DOHH2 (cell line): ENCODE measurements around the gene TMEM132D.

Experiments
- EZH2phosphoT487 ChIP-seq: fragments of 200-600 bp; sonication (generic); IDR thresholded peaks from 2 replicates; pipeline ENCODE4 v1.6.1; 2017; ENCODE audit warnings: borderline replicate concordance, mild to moderate bottlenecking, antibody characterized with exemption, low read length, moderate library complexity, mixed read lengths
- TF ChIP-seq, protein P1 (sequence below): fragments of 200-600 bp; sonication (generic); IDR thresholded peaks from one replicate; pipeline ENCODE4 v1.5.1; 2014; ENCODE audit warnings: antibody characterized with exemption, mild to moderate bottlenecking, low read depth, low read length; ENCODE audit not compliant: poor library complexity, severe bottlenecking

DNA sequence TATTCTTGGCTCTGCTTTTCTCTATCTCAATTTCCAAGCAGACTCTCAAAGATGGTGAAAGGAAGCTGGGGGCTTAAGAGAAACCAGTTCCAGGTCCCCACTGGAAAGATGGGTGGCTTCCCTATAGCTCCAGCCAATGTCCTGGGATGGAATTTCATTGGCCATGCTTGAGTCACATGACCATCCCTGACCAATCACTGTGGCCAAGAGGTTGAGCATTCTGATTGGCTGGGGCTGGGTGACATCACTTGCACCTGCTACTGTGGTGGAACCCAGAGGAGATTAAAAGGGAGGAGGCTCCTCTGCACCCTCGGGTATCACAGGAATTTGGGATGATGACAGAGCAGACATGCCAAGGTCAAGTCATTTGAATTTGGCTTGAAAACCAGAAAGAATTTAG is 436.5 kb downstream of the TMEM132D start:
- TF ChIP-seq, protein P1, sequence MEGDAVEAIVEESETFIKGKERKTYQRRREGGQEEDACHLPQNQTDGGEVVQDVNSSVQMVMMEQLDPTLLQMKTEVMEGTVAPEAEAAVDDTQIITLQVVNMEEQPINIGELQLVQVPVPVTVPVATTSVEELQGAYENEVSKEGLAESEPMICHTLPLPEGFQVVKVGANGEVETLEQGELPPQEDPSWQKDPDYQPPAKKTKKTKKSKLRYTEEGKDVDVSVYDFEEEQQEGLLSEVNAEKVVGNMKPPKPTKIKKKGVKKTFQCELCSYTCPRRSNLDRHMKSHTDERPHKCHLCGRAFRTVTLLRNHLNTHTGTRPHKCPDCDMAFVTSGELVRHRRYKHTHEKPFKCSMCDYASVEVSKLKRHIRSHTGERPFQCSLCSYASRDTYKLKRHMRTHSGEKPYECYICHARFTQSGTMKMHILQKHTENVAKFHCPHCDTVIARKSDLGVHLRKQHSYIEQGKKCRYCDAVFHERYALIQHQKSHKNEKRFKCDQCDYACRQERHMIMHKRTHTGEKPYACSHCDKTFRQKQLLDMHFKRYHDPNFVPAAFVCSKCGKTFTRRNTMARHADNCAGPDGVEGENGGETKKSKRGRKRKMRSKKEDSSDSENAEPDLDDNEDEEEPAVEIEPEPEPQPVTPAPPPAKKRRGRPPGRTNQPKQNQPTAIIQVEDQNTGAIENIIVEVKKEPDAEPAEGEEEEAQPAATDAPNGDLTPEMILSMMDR, result no peak
- no peak for TF ChIP-seq EZH2phosphoT487
